HepG2 (cell line): ENCODE results near the gene SLC5A10. TPM values are rescaled to one million over a fixed set of nuclear protein-coding genes. Genes with fewer than 3 reads are reported as not detected.

Experiments
- BHLHE40 ChIP-seq: IDR thresholded peaks from 2 replicates; pipeline ENCODE4 v1.6.1; 2011; ENCODE audit warnings: low read length, improper control_type of control experiment
- CC2D1A ChIP-seq: sonication (generic); formaldehyde crosslinking; IDR thresholded peaks from 2 replicates; pipeline ENCODE4 v1.8.1; 2023; ENCODE audit warnings: mild to moderate bottlenecking, missing genetic modification reagents
- CREB3 ChIP-seq: sonication (generic); formaldehyde crosslinking; IDR thresholded peaks from 2 replicates; pipeline ENCODE4 v1.5.0; 2020; ENCODE audit warnings: missing genetic modification reagents
- GABPB1 ChIP-seq: IDR thresholded peaks from 2 replicates; pipeline ENCODE4 v1.6.1; 2016; ENCODE audit warnings: mild to moderate bottlenecking, missing genetic modification reagents, moderate library complexity, missing compliant biosample characterization
- KLF12 ChIP-seq: sonication (generic); formaldehyde crosslinking; IDR thresholded peaks from 2 replicates; pipeline ENCODE4 v1.4.0; 2020; ENCODE audit warnings: missing genetic modification reagents, borderline replicate concordance
- MAX ChIP-seq: IDR thresholded peaks from 2 replicates; pipeline ENCODE4 v1.6.1; 2012; ENCODE audit warnings: inconsistent platforms
- MLXIP ChIP-seq: sonication (generic); formaldehyde crosslinking; IDR thresholded peaks from 2 replicates; pipeline ENCODE4 v1.9.0; 2021; ENCODE audit warnings: missing genetic modification reagents, borderline replicate concordance
- MTF2 ChIP-seq: sonication (generic); formaldehyde crosslinking; IDR thresholded peaks from 2 replicates; pipeline ENCODE4 v1.5.0; 2020; ENCODE audit warnings: missing genetic modification reagents, borderline replicate concordance
- MXD3 ChIP-seq: IDR thresholded peaks from 2 replicates; pipeline ENCODE4 v1.6.1; 2016; ENCODE audit warnings: mild to moderate bottlenecking, missing biosample characterization, missing genetic modification reagents
- PAXIP1 ChIP-seq: sonication (generic); formaldehyde crosslinking; conservative IDR thresholded peaks from 2 replicates; pipeline ENCODE4 v1.4.0; 2020; ENCODE audit warnings: mild to moderate bottlenecking, missing genetic modification reagents, moderate library complexity
- STAG1 ChIP-seq: sonication (generic); formaldehyde crosslinking; IDR thresholded peaks from 2 replicates; pipeline ENCODE4 v1.4.0; 2020; ENCODE audit warnings: missing genetic modification reagents
- ZFX ChIP-seq: sonication (generic); formaldehyde crosslinking; IDR thresholded peaks from 2 replicates; pipeline ENCODE4 v1.4.0; 2020; ENCODE audit warnings: mild to moderate bottlenecking, low read depth, missing genetic modification reagents, moderate library complexity
- ZNF124 ChIP-seq: sonication (generic); formaldehyde crosslinking; IDR thresholded peaks from 2 replicates; pipeline ENCODE4 v1.4.0; 2020; ENCODE audit warnings: missing genetic modification reagents
- ZNF280D ChIP-seq: sonication (generic); formaldehyde crosslinking; IDR thresholded peaks from 2 replicates; pipeline ENCODE4 v1.5.1; 2020; ENCODE audit warnings: mild to moderate bottlenecking, missing genetic modification reagents
- polyA plus RNA-seq, 8 experiments: library from polyadenylated mRNA; depleted of rRNA in 3 of 8; stranded (reverse) in 7 of 8; unstranded in 1 of 8; fragments of >200 nt; fragmentation: Illumina TruSeq in 4 of 8; extraction: Trizol in 4 of 8; gene quantifications; 2 replicates each; pipeline versions ENCODE4 v1.2.1 to v1.2.3, GENCODE V29; 2011 to 2016; ENCODE audit warnings: low read depth in 4 of 8, missing spikeins in 1 of 8, mixed read lengths in 1 of 8; ENCODE audit not compliant: insufficient read depth in 1 of 8
- total RNA-seq, 5 experiments: library from RNA; depleted of rRNA; stranded (reverse); fragments of >200 nt; fragmentation: Illumina TruSeq; extraction: Trizol; gene quantifications; 2 replicates each; pipeline ENCODE4 v1.2.3, GENCODE V29; 2016; ENCODE audit warnings: low read depth in 1 of 5

SLC5A10 gene
- total and polyA plus RNA-seq, 2 of the 13 experiments (the other 11 are each of a cell fraction or from before 2014, with no cell fraction given): 0.05 TPM; not detected in 1

GRCh38 chr17:18978655-18979054 is 26.7 kb downstream of the SLC5A10 start (continued):
- no peak for TF ChIP-seq KLF12 (CRISPR knock-in tag)
- TF ChIP-seq CC2D1A (CRISPR knock-in tag): no peak
- TF ChIP-seq ZFX (CRISPR knock-in tag): peak; percentile 27; the same call in 1 of the 2 replicates
- TF ChIP-seq STAG1 (CRISPR knock-in tag): no peak
- TF ChIP-seq ZNF280D: no peak
- 0 out of 2 replicates have a peak, but pooled peaks have one; percentile 22 for TF ChIP-seq BHLHE40
- no peak for TF ChIP-seq MXD3 (CRISPR knock-in tag)
- TF ChIP-seq ZNF124: no peak
- peak; percentile 75 for TF ChIP-seq MAX
- TF ChIP-seq PAXIP1 (CRISPR knock-in tag): 0 out of 2 replicates have a peak, but pooled peaks have one; percentile 15
- no peak for TF ChIP-seq MTF2 (CRISPR knock-in tag)
- TF ChIP-seq MLXIP (CRISPR knock-in tag): no peak
- TF ChIP-seq CREB3 (CRISPR knock-in tag): no peak
- peak; percentile 35; the same call in 1 of the 2 replicates for TF ChIP-seq GABPB1 (CRISPR knock-in tag)
